GM13976 (cell line): Measurements from ENCODE around the gene CLSTN2.

Source experiments
- DNase-seq: peaks from one replicate; pipeline ENCODE4 v3.0.0; 2012; ENCODE audit warnings: low spot score
- CTCF ChIP-seq: IDR thresholded peaks from 2 replicates; pipeline ENCODE4 v1.5.1; 2012; ENCODE audit warnings: borderline replicate concordance, mild to moderate bottlenecking; ENCODE audit not compliant: insufficient read depth; ENCODE audit errors: extremely low read depth, missing control alignments, control extremely low read depth
- in situ Hi-C: fragments of 300-500 bp; cut with MboI; formaldehyde crosslinking; loops from one replicate; pipeline ENCODE4 v1.12.0; 2022; ENCODE audit warnings: low sequenced_read_pairs, mixed read lengths, inconsistent platforms; ENCODE audit not compliant: unreplicated experiment

The CLSTN2 gene

GRCh38 chr3:140298569-140299070 lies 363.6 kb downstream of the CLSTN2 start:
- in situ Hi-C loops: no loop called here
- DNase-seq: no peak
- no peak for TF ChIP-seq CTCF

DNA sequence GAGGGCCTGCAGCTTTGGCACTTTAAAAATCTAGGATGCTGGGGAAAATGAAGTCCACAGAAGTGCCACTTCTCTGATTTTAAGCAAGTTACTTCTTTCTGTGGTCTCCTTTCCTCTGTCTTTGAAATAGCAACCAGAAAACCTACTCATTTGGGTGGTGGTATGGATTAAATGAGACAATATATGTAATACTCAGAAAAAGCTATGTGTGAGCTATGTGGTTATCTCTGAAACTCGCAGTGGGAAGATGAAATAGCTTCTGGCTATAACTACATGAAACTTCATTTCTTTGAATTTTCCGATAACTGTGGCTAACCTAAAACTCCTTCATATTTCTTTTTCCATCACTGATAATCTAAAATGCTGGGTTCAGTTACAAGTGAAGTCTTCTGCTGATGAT lies 368.9 kb downstream of the CLSTN2 start:
- TF ChIP-seq CTCF: no peak
- no peak for DNase-seq
- in situ Hi-C loops: no loop called here

GRCh38 chr3:140308535-140308934 lies 373.6 kb downstream of the CLSTN2 start:
- no peak for DNase-seq
- in situ Hi-C loops: no loop called here
- TF ChIP-seq CTCF: no peak

DNA sequence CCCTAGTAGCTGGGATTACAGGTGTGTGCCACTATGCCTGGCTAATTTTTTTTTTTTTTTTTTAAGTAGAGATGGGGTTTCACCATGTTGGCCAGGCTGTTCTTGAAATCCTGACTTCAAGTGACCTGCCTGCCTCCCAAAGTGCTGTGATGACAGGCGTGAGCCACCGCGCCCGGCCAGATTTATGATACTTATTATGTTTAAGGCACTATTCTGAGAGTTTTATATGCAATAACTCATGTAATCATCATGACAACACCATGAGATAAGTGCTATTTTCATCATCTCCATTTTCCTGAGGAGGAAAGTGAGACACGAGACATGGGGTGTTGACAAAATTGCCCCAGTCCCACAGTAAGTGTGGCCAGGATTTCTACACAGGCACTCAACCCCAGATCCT lies 376.4 kb downstream of the CLSTN2 start:
- TF ChIP-seq CTCF: no peak
- no peak for DNase-seq
- in situ Hi-C loops: no loop called here

DNA sequence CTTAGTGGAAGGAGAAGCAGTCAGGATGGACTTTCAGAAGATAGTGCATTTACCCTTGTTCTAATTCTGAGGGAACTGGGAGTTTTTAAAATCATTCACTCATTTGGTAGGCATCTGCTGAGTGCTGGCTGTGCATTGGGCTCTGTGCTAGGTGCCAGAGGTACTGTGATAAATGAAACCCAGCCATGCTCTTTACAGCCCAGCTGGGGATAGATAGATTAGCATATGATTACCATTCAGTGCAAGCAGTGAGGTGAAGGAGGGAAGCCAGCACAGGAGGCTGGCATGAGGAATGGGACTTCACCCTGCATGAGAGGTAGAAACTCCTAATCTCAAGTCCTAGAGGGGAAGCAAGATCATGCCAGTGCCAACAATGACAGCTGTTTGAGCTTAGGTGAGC lies 381.0 kb downstream of the CLSTN2 start:
- no peak for TF ChIP-seq CTCF
- in situ Hi-C loops: no loop called here
- no peak for DNase-seq

DNA sequence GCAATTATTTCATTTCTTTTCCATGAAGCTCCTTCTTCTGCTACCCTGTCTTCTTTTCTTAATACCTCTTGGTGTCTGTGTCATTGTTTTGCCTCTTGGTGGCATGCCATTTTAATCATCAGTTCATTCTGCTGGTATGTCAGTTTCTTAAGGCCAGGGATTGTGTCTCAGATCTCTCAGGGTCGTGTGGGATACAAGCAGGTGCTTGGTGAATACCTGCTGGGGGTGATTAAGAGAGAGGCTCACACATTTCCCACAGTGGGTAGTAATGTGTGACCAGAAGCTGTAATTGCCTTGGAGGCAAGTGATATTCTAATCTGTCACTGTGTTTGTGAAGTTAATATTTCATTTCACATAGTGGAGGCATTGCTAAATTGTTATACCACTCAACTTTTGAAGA lies 381.5 kb downstream of the CLSTN2 start:
- TF ChIP-seq CTCF: no peak
- DNase-seq: no peak
- in situ Hi-C loops: no loop called here
